ENCODE data around the gene ANKRD36B.
A peak's percentile ranks its signal among the peaks of the same experiment; 100 is the strongest.
"Not testable (repeated sequence)": the region's sequence is repeated elsewhere in the genome, so short reads cannot be mapped to it uniquely, and the experiment has no call there.

The ANKRD36B gene

GRCh38 chr2:97589598-97590510, at the start of gene ANKRD36B:
ANKRD36B (minus strand) TSS chr2:97589877; CDS start chr2:97589685, 192 bp downstream.
- peak; percentile 82 for DNase-seq

GRCh38 chr2:97626049-97626430, 36.4 kb upstream of the ANKRD36B start:
- DNase-seq = not testable (repeated sequence)

DNA sequence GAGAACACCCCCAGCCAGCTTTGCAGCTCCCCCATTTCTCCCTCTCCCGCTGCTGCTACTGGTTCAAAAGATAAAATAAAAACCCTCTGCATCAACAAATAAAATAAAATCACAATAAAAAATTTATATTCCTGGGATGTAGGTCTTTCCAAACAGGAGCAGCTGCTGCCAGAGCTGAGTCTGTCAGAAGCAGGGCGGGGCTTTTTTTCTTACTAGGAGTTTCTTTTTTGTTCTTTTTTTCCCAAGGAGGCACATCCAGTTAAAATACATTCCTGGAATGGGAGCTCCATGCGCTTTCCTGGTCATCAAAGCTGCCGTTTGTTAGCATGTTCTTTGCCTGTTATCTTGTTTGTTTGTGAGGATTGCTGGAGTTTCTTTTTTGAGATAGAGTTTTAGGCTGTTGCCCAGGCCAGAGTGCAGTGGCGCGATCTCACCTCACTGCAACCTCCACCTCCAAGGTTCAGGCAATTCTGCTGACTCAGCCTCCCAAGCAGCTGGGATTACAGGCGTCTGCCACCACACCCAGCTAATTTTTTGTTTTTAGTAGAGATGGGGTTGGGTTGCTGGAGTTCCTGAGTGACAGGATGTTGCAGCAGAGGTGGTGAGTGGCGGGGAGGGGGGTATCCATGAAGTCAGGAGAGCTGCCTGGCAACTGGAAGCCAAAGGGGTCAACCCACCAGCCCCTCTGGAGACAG, 35.8 kb upstream of the ANKRD36B start:
- not testable (repeated sequence) for DNase-seq

- not testable (repeated sequence) for DNase-seq
Observed at GRCh38 chr2:97622976-97623375, 33.3 kb upstream of the ANKRD36B start.

GRCh38 chr2:97620492-97620891, 30.8 kb upstream of the ANKRD36B start:
- DNase-seq = not testable (repeated sequence)

DNA sequence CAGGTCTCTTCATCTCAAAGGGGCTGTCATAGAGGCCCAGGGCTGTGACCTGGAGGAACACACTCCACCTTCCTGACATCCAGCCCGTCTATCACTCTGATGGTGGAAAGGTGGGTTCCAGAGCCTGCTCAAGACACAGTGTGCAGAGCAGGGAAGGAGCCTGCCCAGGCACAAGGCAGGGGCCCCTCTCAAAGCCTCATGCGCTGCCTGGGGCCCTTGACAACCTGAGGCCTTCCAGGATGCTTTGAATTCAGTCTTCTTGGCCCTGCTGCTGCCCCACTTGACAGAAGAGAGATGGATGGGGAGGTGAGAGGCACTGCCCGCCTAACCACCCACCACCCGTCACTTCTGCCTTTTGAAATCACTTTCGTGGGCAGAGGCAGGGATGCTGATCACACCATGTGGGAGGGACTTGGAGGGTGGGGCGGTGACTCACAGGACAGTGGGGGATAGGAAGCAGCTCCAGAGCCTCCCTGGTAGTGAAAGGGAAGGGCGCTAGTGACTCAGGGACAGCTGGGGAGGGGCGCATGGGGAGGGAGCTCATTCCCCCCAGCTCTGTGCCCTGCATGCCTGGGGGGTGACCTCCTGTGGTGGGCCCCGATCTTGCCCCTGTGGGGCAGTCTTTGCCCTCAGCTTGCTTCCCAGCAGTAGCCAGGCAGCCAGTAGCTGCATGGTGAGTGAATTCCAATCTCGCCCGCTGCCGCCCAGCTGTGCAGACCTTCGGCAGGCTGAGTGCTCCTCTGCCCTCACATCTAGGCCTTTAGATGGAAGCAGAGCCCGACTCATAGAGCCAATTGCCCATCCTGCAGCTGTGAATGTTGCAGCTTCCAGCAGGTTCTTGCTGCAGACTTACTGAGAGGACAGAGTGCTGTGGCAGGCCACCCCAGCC, 29.5 kb upstream of the ANKRD36B start:
- DNase-seq = peak; percentile 29

GRCh38 chr2:97617911-97618310, 28.2 kb upstream of the ANKRD36B start:
- no peak for DNase-seq

DNA sequence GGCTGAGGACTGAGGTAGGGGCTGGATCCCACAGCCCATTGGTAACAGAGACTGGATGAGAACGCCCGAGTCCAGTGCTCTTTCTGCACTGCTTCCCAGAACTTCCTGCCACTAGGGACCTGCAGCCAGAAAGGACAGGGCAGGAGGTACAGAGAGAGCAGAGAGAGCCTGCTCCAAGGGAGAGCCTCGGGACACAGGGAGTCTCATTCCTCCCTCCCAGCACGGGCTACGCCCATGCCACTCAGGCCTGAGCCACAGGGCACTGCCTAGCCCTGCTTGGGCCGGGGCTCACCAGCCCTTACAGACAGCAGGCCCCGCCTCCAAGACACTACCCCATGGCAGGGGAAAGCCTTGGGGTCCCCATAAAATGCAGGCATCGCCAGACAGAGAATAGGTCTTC, 26.1 kb upstream of the ANKRD36B start:
- DNase-seq = not testable (repeated sequence)

DNA sequence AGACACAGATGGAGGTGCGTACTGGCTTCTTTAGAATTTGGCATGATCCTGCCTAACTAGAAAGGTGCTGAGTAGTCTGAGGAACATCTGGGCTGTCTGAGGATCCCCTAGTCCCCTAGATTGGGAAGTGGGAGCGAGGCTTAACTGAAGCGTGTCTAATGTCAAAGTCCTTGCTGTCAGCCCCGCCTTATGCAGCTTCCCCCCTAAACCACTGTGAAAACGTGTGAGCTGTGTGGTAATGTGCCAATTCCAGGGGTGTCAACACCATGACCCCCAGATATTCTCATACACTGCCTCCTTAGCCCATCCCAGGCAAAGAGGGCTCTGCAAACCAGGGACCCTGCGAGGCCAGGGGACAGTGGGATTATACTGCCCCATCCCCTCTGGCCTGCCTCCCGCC, 22.2 kb upstream of the ANKRD36B start:
- not testable (repeated sequence) for DNase-seq

DNA sequence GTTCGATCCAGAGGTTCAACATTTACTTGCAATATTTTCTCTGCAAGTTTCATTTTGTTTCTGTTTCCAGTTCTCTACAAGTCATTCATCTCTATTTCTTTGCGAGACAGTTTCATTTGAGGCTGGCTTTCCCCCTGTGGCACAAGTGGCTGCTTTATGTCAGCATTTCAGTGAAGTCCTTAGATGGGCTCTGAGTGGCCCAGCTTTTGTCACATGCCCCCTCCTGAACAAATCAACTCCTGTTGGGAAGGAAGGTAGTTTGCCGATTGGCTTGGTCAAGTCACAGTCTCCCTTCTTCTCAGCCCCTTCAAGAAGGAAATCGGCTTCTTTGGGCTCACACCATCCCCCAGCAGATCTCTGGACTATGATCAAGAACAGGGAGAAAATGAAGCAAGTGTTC, 19.1 kb upstream of the ANKRD36B start:
- DNase-seq = not testable (repeated sequence)

DNA sequence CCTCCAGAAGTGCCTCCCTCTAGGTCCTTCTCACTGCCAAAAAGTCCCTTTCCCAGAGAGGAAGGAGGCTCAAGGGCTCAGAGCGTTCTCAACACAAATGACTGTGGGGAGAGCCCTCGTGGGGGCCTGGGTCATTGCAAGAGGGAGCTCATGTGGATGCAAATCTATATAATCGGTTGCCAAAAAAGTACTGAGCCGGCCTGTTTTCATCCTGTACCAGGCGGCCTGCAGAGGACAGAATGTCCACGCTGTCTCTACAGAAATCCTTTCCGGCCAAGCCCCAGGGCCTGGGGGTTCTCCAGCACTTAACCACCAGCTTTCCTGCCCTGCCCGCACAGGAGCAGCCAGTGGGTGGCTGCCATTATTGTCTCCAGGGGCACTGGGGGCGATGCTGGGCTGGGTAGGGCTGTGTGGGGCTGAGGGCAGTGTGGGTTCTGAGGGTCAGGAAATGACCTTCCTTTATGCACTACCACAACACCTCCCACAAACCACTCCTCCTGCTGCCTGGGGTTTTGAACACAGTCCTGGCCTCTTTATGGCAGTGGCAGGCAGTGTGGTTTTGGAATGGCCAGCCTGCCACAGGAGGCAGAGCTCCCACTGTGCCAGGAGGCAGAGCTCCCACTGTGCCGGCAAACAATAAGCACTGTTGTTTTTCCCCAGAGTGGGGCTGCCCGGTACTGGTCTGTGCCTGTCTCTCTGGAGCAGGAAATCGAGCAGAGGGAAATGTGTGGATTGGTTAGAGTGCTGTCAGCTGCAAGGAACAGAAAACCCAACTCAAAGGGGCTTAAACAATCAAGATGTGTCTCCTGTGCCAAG, 16.1 kb upstream of the ANKRD36B start:
- DNase-seq = not testable (repeated sequence)

DNA sequence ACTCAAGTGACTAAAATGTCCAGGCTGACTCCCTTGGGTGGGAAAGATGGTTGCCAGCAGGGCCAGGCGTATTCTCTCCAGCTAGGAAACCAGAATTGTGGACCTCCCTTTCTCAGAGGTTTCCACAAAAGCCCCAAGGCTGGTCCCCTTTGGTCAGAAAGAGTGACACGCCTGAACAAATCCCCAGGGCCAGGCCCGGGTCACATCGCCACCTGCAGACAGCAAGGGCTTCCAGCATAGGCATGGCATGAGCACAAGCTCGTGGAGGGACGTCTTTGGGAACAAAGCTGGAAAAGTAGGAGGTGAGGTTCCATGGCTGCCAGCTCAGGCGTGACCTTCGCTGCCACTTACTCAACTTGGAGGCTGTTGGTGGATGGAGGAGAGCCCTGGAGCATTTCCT, 15.4 kb upstream of the ANKRD36B start:
- DNase-seq = not testable (repeated sequence)

GRCh38 chr2:97601537-97601936, 11.9 kb upstream of the ANKRD36B start:
- DNase-seq = not testable (repeated sequence)

GRCh38 chr2:97596180-97596579, 6.5 kb upstream of the ANKRD36B start:
- DNase-seq = not testable (repeated sequence)

GRCh38 chr2:97593520-97593919, 3.8 kb upstream of the ANKRD36B start:
- DNase-seq = not testable (repeated sequence)

DNA sequence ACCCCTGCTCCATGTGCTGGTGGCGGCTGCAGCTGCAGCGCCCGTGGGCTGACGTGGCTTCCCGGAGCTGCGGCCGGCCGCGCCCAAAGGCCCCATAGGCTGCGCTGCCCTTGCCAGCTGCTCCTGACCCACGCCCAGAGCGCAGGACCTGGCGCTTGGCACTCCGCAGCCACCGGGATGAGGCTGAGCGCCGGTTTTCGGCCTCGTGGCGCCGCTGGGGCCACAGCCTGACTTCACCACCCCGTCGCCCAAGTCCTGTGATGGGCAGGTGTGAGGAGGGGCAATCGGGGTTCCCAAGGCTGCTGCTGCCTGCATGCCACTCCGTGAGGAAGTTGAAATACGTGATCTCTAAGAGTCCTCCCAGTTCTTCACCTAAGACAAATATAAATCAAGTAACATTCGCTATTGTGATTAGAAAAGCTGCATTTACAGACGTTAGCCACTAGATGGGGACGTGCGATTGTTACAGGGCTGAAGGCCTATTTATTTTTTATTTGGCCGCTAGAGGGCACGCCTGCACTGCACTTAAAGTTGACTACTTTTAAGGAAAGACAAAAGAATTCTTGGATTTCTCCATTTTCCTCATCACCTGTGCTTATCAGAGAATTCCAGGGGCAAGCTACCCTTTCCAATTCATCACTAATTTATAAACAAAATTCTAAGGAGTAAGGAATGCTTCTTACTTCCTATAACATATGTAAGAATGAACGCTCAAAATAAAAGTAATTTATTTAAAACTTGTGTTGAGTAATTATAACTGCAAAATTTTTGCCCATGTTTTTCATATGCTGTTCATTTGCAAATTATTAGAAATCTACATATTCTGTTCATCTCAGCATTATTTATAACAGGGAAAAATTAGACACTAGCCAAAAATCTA, 1.1 kb upstream of the ANKRD36B start:
- peak; percentile 70 for DNase-seq

DNA sequence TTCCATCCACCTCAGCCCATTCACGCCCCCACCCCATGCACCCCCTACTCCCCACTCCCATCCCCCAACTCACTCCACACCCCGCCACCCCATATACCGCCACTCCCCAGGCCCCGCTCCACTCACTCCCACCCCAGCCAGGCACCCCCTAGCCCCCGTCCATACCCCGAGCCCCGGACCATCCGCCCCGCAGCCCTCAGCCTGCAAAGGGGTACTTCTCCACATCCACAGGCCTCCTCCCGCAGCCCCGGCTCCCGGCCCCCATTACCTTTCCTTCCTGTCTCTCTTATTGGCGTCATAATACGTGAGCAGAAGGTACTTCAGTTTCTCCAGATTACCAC, 450 bp downstream of the ANKRD36B start:
- DNase-seq = not testable (repeated sequence)

- DNase-seq = not testable (repeated sequence)
Observed at GRCh38 chr2:97565674-97566073, 24.0 kb downstream of the ANKRD36B start.

DNA sequence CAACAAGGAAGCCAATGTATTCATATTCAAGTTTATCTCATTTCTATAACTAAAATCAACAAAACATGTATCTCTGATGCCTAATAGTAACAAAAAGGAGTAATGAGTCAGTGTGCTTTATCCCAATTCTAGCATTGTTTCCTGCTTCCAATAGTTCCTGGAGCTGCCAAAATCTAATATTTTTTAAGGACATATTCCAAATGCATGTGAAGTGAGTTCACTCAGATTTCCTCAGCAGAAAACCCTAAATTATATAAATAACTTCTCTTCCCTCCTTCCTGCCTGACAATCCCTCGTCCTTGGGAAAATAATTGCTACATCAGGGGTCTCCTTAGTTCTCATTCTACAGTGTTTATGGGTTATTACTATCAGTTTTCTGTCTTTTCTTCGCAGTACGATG, 37.3 kb downstream of the ANKRD36B start:
- DNase-seq = not testable (repeated sequence)

GRCh38 chr2:97550498-97550897, 39.2 kb downstream of the ANKRD36B start:
- not testable (repeated sequence) for DNase-seq

DNA sequence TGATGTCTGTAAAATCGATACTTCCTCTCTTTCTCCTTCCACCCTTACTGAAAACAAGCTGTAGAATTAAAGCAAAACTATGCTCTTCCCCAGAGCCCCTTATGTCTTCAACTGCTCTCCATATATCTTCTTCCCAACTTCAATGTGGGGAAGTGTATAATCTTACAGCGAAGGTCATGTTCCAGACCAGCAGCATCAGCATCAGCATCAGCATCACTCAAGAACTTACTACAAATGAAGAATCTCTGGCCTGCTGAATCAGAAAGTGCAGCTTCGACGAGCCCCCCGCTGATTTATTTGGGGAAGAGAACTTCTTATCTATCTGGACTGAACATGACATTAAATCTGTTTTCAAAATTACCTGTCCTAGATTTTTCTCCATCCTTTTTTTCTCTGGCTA, 40.6 kb downstream of the ANKRD36B start:
- DNase-seq = not testable (repeated sequence)

All from CD4-positive, alpha-beta T cell treated with Interferon gamma for 1 hour (primary cell).